MM.1S (cell line): ENCODE measurements around the gene TRAM2.

ENCODE experiments used
- CTCF ChIP-seq: fragments of 300-600 bp; sonication (generic); IDR thresholded peaks from 2 replicates; pipeline ENCODE4 v1.5.1; 2016; ENCODE audit warnings: antibody characterized with exemption, low read length, mixed read lengths
- EZH2 ChIP-seq: fragments of 300-600 bp; sonication (generic); optimal IDR thresholded peaks from 2 replicates; pipeline ENCODE3; 2017; ENCODE audit warnings: low read depth, mild to moderate bottlenecking, antibody characterized with exemption, low read length, mixed read lengths
- EZH2phosphoT487 ChIP-seq: fragments of 300-600 bp; sonication (generic); IDR thresholded peaks from 2 replicates; pipeline ENCODE4 v1.6.1; 2018; ENCODE audit warnings: antibody characterized with exemption, low read length

DNA sequence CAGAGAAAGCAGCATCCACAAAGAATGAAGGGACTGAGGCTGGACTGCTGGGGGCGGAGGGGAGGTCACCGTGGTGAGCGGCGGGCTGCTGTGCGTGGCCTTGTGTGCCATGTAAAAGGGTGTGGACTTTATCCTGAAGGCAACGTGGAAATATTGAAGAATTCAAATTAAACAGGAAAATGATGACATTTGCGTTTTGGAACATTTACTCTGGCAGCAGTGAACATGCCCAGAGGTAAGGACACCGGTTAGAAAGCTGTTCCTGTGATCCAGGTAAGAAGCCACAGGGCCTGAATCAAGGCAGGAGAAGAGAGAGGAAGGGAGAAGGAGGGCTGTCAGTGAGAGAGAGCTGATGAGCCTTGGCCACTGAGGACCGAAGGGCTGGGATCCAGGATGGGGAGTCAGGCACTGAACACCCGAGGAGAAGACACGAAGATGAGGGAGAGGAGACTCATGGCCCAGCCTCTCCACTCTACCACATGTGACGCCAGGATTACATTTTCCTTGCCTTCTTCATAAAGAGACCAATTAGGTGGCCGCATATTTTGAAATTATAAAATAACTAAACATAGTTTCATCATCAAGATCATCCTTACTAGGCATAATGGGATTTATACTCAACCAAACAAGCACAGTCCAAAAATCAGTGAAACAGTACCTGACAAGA is 58.4 kb downstream of the TRAM2 start:
- no peak for TF ChIP-seq CTCF
- no peak for TF ChIP-seq EZH2
- no peak for TF ChIP-seq EZH2phosphoT487
